ENCODE measurements around the gene TMA7B. TPM values are rescaled to one million over a fixed set of nuclear protein-coding genes. Genes with fewer than 3 reads are reported as not detected.

The TMA7B gene
- total and polyA plus RNA-seq, 2 donors: 3.3 to 4.8 TPM

GRCh38 chr22:39955675-39956074 is 4.5 kb upstream of the TMA7B start:
- Histone ChIP-seq H3K4me1 (ENCODE audit: control insufficient read depth in 2 of 2, insufficient read depth in 2 of 2, low read length in 2 of 2) (peaks cover 79 to 100% of the 10 kb centered on the region in 2 donors), H3K36me3 (ENCODE audit: control insufficient read depth in 2 of 2, insufficient read depth in 2 of 2, low read length in 1 of 2) (peaks cover 33 to 86% of the 10 kb centered on the region in 2 donors), H3K4me3 (ENCODE audit: low read length in 2 of 2) (peak overlapping the region; percentile 6 to 48), H3K9me3 (ENCODE audit: control insufficient read depth in 2 of 2, insufficient read depth in 1 of 2, low read length in 1 of 2) (no peaks in the 10 kb centered on the region), H3K27ac (ENCODE audit: low read depth in 1 of 2, low read length in 1 of 2) (peak overlapping the region; percentile 81 to 93), H3K27me3 (ENCODE audit: control insufficient read depth in 2 of 2, insufficient read depth in 1 of 2, low read length in 1 of 2) (no peaks in the 10 kb centered on the region)
- 96% methylated on average over 2 of the region's 2 CpGs for WGBS
- peak in 1 of 9 donors; percentile 34 for DNase-seq (ENCODE audit: low read depth in 6 of 9, low spot score in 9 of 9)

GRCh38 chr22:39956932-39957664 is 3.1 kb upstream of the TMA7B start:
- 6% methylated on average over 10 of the region's 10 CpGs for WGBS
- Histone ChIP-seq H3K9me3 (ENCODE audit: control insufficient read depth in 2 of 2, insufficient read depth in 1 of 2, low read length in 1 of 2) (no peaks in the 10 kb centered on the region), H3K4me1 (ENCODE audit: control insufficient read depth in 2 of 2, insufficient read depth in 2 of 2, low read length in 2 of 2) (peaks cover 79 to 99% of the 10 kb centered on the region in 2 donors), H3K27me3 (ENCODE audit: control insufficient read depth in 2 of 2, insufficient read depth in 1 of 2, low read length in 1 of 2) (no peaks in the 10 kb centered on the region), H3K36me3 (ENCODE audit: control insufficient read depth in 2 of 2, insufficient read depth in 2 of 2, low read length in 1 of 2) (peaks cover 43 to 96% of the 10 kb centered on the region in 2 donors), H3K4me3 (ENCODE audit: low read length in 2 of 2) (peak overlapping the region; percentile 43 to 48), H3K27ac (ENCODE audit: low read depth in 1 of 2, low read length in 1 of 2) (peak overlapping the region; percentile 88 to 92)
- DNase-seq (ENCODE audit: low read depth in 6 of 9, low spot score in 9 of 9): peak in 5 of 9 donors; percentile 63 to 87 (median 75)

- H3K4me1 ChIP-seq (ENCODE audit: control insufficient read depth in 2 of 2, insufficient read depth in 2 of 2, low read length in 2 of 2): peaks cover 69 to 96% of the 10 kb centered on the region in 2 donors
- H3K27ac ChIP-seq (ENCODE audit: low read depth in 1 of 2, low read length in 1 of 2): peak overlapping the region; percentile 87 to 92
- peaks cover 52 to 97% of the 10 kb centered on the region in 2 donors for H3K36me3 ChIP-seq (ENCODE audit: control insufficient read depth in 2 of 2, insufficient read depth in 2 of 2, low read length in 1 of 2)
- no peak overlapping the region for H3K4me3 ChIP-seq (ENCODE audit: low read length in 2 of 2)
- H3K9me3 ChIP-seq (ENCODE audit: control insufficient read depth in 2 of 2, insufficient read depth in 1 of 2, low read length in 1 of 2): no peaks in the 10 kb centered on the region
- no peaks in the 10 kb centered on the region for H3K27me3 ChIP-seq (ENCODE audit: control insufficient read depth in 2 of 2, insufficient read depth in 1 of 2, low read length in 1 of 2)
- DNase-seq (ENCODE audit: low read depth in 6 of 9, low spot score in 9 of 9): no peak
- WGBS: 89% methylated on average over 8 of the region's 8 CpGs
Observed at GRCh38 chr22:39958009-39958711, 2.0 kb upstream of the TMA7B start.

GRCh38 chr22:39958949-39959639 is 1.1 kb upstream of the TMA7B start:
- H3K36me3 ChIP-seq (ENCODE audit: control insufficient read depth in 2 of 2, insufficient read depth in 2 of 2, low read length in 1 of 2): peaks cover 61 to 96% of the 10 kb centered on the region in 2 donors
- peaks cover 60 to 86% of the 10 kb centered on the region in 2 donors for H3K4me1 ChIP-seq (ENCODE audit: control insufficient read depth in 2 of 2, insufficient read depth in 2 of 2, low read length in 2 of 2)
- peak overlapping the region; percentile 64 to 92 for H3K27ac ChIP-seq (ENCODE audit: low read depth in 1 of 2, low read length in 1 of 2)
- 60% methylated on average over 11 of the region's 11 CpGs for WGBS
- H3K9me3 ChIP-seq (ENCODE audit: control insufficient read depth in 2 of 2, insufficient read depth in 1 of 2, low read length in 1 of 2): no peaks in the 10 kb centered on the region
- H3K4me3 ChIP-seq (ENCODE audit: low read length in 2 of 2): no peak overlapping the region
- peak in 1 of 9 donors; percentile 63 for DNase-seq (ENCODE audit: low read depth in 6 of 9, low spot score in 9 of 9)
- H3K27me3 ChIP-seq (ENCODE audit: control insufficient read depth in 2 of 2, insufficient read depth in 1 of 2, low read length in 1 of 2): no peaks in the 10 kb centered on the region

- Histone ChIP-seq H3K4me1 (ENCODE audit: control insufficient read depth in 2 of 2, insufficient read depth in 2 of 2, low read length in 2 of 2) (peaks cover 41 to 72% of the 10 kb centered on the region in 2 donors), H3K9me3 (ENCODE audit: control insufficient read depth in 2 of 2, insufficient read depth in 1 of 2, low read length in 1 of 2) (no peaks in the 10 kb centered on the region), H3K27ac (ENCODE audit: low read depth in 1 of 2, low read length in 1 of 2) (peak overlapping the region; percentile 53 to 92), H3K4me3 (ENCODE audit: low read length in 2 of 2) (no peak overlapping the region), H3K36me3 (ENCODE audit: control insufficient read depth in 2 of 2, insufficient read depth in 2 of 2, low read length in 1 of 2) (peaks cover 69 to 97% of the 10 kb centered on the region in 2 donors), H3K27me3 (ENCODE audit: control insufficient read depth in 2 of 2, insufficient read depth in 1 of 2, low read length in 1 of 2) (no peaks in the 10 kb centered on the region)
- peak in 1 of 9 donors; percentile 55 for DNase-seq (ENCODE audit: low read depth in 6 of 9, low spot score in 9 of 9)
- 60% methylated on average over 13 of the region's 13 CpGs for WGBS
Observed at GRCh38 chr22:39960791-39961746, 872 bp downstream of the TMA7B start.

- Histone ChIP-seq H3K4me1 (ENCODE audit: control insufficient read depth in 2 of 2, insufficient read depth in 2 of 2, low read length in 2 of 2) (peaks cover 39 to 62% of the 10 kb centered on the region in 2 donors), H3K4me3 (ENCODE audit: low read length in 2 of 2) (no peak overlapping the region), H3K27me3 (ENCODE audit: control insufficient read depth in 2 of 2, insufficient read depth in 1 of 2, low read length in 1 of 2) (no peaks in the 10 kb centered on the region), H3K27ac (ENCODE audit: low read depth in 1 of 2, low read length in 1 of 2) (peak overlapping the region in 1 of 2 donors; percentile 92), H3K36me3 (ENCODE audit: control insufficient read depth in 2 of 2, insufficient read depth in 2 of 2, low read length in 1 of 2) (peaks cover 72 to 99% of the 10 kb centered on the region in 2 donors), H3K9me3 (ENCODE audit: control insufficient read depth in 2 of 2, insufficient read depth in 1 of 2, low read length in 1 of 2) (no peaks in the 10 kb centered on the region)
- DNase-seq (ENCODE audit: low read depth in 6 of 9, low spot score in 9 of 9): no peak
- WGBS: 97% methylated on average over 9 of the region's 9 CpGs
Observed at GRCh38 chr22:39962071-39962470, 1.9 kb downstream of the TMA7B start.

- WGBS: 93% methylated on average over 5 of the region's 5 CpGs
- peaks cover 87 to 99% of the 10 kb centered on the region in 2 donors for H3K36me3 ChIP-seq (ENCODE audit: control insufficient read depth in 2 of 2, insufficient read depth in 2 of 2, low read length in 1 of 2)
- no peaks in the 10 kb centered on the region for H3K9me3 ChIP-seq (ENCODE audit: control insufficient read depth in 2 of 2, insufficient read depth in 1 of 2, low read length in 1 of 2)
- no peak overlapping the region for H3K4me3 ChIP-seq (ENCODE audit: low read length in 2 of 2)
- no peak overlapping the region for H3K27ac ChIP-seq (ENCODE audit: low read depth in 1 of 2, low read length in 1 of 2)
- H3K27me3 ChIP-seq (ENCODE audit: control insufficient read depth in 2 of 2, insufficient read depth in 1 of 2, low read length in 1 of 2): no peaks in the 10 kb centered on the region
- H3K4me1 ChIP-seq (ENCODE audit: control insufficient read depth in 2 of 2, insufficient read depth in 2 of 2, low read length in 2 of 2): peaks cover 4 to 26% of the 10 kb centered on the region in 2 donors
- no peak for DNase-seq (ENCODE audit: low read depth in 6 of 9, low spot score in 9 of 9)
Observed at GRCh38 chr22:39965748-39966147, 5.6 kb downstream of the TMA7B start.

GRCh38 chr22:39966470-39966869 is 6.3 kb downstream of the TMA7B start:
- 95% methylated on average over 2 of the region's 2 CpGs for WGBS
- Histone ChIP-seq H3K9me3 (ENCODE audit: control insufficient read depth in 2 of 2, insufficient read depth in 1 of 2, low read length in 1 of 2) (peaks cover 0 to 1% of the 10 kb centered on the region in 2 donors), H3K27me3 (ENCODE audit: control insufficient read depth in 2 of 2, insufficient read depth in 1 of 2, low read length in 1 of 2) (no peaks in the 10 kb centered on the region), H3K36me3 (ENCODE audit: control insufficient read depth in 2 of 2, insufficient read depth in 2 of 2, low read length in 1 of 2) (peaks cover 87 to 99% of the 10 kb centered on the region in 2 donors), H3K4me3 (ENCODE audit: low read length in 2 of 2) (no peak overlapping the region), H3K4me1 (ENCODE audit: control insufficient read depth in 2 of 2, insufficient read depth in 2 of 2, low read length in 2 of 2) (peaks cover 0 to 21% of the 10 kb centered on the region in 2 donors), H3K27ac (ENCODE audit: low read depth in 1 of 2, low read length in 1 of 2) (no peak overlapping the region)
- DNase-seq (ENCODE audit: low read depth in 6 of 9, low spot score in 9 of 9): no peak

All from thymus (tissue), 11 donors.